Islet of Langerhans (tissue), 1 donor: Measurements from ENCODE around the gene SDSL.

Source experiments
- FAIRE-seq: peaks from one replicate; lab custom pipeline; 2011; peaks lifted over from hg19 to GRCh38; lab: Jason Lieb, UNC

The SDSL gene

GRCh38 chr12:113422886-113423669, 898 bp downstream of the SDSL start:
- FAIRE-seq, result no peak

GRCh38 chr12:113424456-113424855, 2.3 kb downstream of the SDSL start:
- no peak for FAIRE-seq

- no peak for FAIRE-seq
Measured at GRCh38 chr12:113424915-113425823, 3.0 kb downstream of the SDSL start.

GRCh38 chr12:113425960-113426453, 3.8 kb downstream of the SDSL start:
- no peak for FAIRE-seq

GRCh38 chr12:113427882-113428281, 5.7 kb downstream of the SDSL start:
- FAIRE-seq, result no peak

- FAIRE-seq, result no peak
Measured at GRCh38 chr12:113428482-113428881, 6.3 kb downstream of the SDSL start.

- FAIRE-seq, result no peak
Measured at GRCh38 chr12:113432986-113433385, 10.8 kb downstream of the SDSL start.

GRCh38 chr12:113435367-113435766, 13.2 kb downstream of the SDSL start:
- FAIRE-seq, result no peak

GRCh38 chr12:113436586-113436985, 14.4 kb downstream of the SDSL start:
- FAIRE-seq, result no peak

- FAIRE-seq, result no peak
Measured at GRCh38 chr12:113436993-113437728, 15.0 kb downstream of the SDSL start.

- no peak for FAIRE-seq
Measured at GRCh38 chr12:113437729-113438100, 15.5 kb downstream of the SDSL start.

GRCh38 chr12:113438523-113439300, 16.5 kb downstream of the SDSL start:
- no peak for FAIRE-seq

- no peak for FAIRE-seq
Measured at GRCh38 chr12:113439301-113439597, 17.1 kb downstream of the SDSL start.

- FAIRE-seq, result no peak
Measured at GRCh38 chr12:113439606-113440030, 17.4 kb downstream of the SDSL start.

GRCh38 chr12:113440336-113440735, 18.2 kb downstream of the SDSL start:
- no peak for FAIRE-seq

- no peak for FAIRE-seq
Measured at GRCh38 chr12:113440947-113441782, 19.0 kb downstream of the SDSL start.

GRCh38 chr12:113443030-113443539, 20.9 kb downstream of the SDSL start:
- no peak for FAIRE-seq

GRCh38 chr12:113445544-113446171, 23.5 kb downstream of the SDSL start:
- no peak for FAIRE-seq

GRCh38 chr12:113448873-113449272, 26.7 kb downstream of the SDSL start:
- no peak for FAIRE-seq

- no peak for FAIRE-seq
Measured at GRCh38 chr12:113449299-113449698, 27.1 kb downstream of the SDSL start.
